GM18861 (cell line): ENCODE data around the gene KLK2.

ENCODE experiments used
- ATAC-seq: cut with Tn5 transposase; IDR thresholded peaks from one replicate; pipeline ENCODE4 v1.9.1; 2021; ENCODE audit not compliant: unreplicated experiment

KLK2 gene

DNA sequence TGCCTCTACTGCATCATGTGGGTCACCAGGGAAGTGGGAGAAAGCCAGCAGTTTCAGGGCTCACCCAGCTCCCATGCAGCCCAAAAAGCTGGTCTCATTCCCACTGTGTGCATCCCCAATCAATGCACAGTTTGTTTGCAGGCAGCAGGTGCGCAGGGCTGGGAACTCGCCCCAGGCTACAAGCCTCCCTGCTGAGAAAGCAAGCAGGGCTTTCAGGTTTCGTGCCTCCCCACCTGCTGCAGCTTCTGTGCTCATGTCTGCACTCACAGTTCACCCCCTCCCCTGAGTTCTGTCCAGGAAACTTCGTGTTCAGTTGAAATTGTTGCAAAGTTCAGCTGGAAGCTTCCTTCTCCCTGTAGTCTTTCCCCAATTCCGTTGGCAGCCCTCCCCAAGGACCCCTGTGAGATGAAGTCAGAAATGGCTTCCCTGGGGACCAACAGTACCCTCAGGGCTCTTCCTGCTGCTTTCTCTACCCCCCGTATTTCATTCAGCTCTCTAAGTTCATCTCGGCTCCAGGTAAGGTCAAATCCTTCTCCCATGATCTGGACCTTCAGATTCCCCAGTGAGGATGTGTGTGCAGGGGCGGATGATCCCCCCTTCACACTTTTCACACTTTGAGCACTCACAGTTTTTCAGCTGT, 28.8 kb upstream of the KLK2 start:
- no peak for ATAC-seq

DNA sequence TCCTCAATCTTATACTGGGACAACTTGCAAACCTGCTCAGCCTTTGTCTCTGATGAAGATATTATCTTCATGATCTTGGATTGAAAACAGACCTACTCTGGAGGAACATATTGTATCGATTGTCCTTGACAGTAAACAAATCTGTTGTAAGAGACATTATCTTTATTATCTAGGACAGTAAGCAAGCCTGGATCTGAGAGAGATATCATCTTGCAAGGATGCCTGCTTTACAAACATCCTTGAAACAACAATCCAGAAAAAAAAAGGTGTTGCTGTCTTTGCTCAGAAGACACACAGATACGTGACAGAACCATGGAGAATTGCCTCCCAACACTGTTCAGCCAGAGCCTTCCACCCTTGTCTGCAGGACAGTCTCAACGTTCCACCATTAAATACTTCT, 22.5 kb upstream of the KLK2 start:
- ATAC-seq, result no peak

DNA sequence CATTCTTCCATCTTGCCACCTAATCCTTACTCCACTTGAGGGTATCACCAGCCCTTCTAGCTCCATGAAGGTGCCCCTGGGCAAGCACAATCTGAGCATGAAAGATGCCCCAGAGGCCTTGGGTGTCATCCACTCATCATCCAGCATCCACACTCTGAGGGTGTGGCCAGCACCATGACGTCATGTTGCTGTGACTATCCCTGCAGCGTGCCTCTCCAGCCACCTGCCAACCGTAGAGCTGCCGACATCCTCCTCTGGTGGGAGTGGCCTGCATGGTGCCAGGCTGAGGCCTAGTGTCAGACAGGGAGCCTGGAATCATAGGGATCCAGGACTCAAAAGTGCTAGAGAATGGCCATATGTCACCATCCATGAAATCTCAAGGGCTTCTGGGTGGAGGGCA, 21.6 kb upstream of the KLK2 start:
- ATAC-seq, result no peak

DNA sequence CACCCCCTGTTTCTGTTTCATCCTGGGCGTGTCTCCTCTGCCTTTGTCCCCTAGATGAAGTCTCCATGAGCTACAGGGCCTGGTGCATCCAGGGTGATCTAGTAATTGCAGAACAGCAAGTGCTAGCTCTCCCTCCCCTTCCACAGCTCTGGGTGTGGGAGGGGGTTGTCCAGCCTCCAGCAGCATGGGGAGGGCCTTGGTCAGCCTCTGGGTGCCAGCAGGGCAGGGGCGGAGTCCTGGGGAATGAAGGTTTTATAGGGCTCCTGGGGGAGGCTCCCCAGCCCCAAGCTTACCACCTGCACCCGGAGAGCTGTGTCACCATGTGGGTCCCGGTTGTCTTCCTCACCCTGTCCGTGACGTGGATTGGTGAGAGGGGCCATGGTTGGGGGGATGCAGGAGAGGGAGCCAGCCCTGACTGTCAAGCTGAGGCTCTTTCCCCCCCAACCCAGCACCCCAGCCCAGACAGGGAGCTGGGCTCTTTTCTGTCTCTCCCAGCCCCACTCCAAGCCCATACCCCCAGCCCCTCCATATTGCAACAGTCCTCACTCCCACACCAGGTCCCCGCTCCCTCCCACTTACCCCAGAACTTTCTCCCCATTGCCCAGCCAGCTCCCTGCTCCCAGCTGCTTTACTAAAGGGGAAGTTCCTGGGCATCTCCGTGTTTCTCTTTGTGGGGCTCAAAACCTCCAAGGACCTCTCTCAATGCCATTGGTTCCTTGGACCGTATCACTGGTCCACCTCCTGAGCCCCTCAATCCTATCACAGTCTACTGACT, 18.4 kb upstream of the KLK2 start, which contains the start of gene KLK3:
Gene KLK3 (plus strand): TSS at position 280 of the 775 bp plus-strand sequence. CDS start 41 bp downstream, at position 321.
- no peak for ATAC-seq

DNA sequence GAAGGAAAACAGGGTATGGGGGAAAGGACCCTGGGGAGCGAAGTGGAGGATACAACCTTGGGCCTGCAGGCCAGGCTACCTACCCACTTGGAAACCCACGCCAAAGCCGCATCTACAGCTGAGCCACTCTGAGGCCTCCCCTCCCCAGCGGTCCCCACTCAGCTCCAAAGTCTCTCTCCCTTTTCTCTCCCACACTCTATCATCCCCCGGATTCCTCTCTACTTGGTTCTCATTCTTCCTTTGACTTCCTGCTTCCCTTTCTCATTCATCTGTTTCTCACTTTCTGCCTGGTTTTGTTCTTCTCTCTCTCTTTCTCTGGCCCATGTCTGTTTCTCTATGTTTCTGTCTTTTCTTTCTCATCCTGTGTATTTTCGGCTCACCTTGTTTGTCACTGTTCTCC, 15.9 kb upstream of the KLK2 start:
- no peak for ATAC-seq

DNA sequence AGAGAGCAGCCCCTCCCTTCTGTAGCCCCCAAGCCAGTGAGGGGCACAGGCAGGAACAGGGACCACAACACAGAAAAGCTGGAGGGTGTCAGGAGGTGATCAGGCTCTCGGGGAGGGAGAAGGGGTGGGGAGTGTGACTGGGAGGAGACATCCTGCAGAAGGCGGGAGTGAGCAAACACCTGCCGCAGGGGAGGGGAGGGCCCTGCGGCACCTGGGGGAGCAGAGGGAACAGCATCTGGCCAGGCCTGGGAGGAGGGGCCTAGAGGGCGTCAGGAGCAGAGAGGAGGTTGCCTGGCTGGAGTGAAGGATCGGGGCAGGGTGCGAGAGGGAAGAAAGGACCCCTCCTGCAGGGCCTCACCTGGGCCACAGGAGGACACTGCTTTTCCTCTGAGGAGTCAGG, 14.4 kb upstream of the KLK2 start:
- ATAC-seq, result no peak

DNA sequence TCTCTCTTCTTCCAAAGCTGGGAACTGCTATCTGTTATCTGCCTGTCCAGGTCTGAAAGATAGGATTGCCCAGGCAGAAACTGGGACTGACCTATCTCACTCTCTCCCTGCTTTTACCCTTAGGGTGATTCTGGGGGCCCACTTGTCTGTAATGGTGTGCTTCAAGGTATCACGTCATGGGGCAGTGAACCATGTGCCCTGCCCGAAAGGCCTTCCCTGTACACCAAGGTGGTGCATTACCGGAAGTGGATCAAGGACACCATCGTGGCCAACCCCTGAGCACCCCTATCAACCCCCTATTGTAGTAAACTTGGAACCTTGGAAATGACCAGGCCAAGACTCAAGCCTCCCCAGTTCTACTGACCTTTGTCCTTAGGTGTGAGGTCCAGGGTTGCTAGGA, 13.4 kb upstream of the KLK2 start:
- ATAC-seq, result no peak

DNA sequence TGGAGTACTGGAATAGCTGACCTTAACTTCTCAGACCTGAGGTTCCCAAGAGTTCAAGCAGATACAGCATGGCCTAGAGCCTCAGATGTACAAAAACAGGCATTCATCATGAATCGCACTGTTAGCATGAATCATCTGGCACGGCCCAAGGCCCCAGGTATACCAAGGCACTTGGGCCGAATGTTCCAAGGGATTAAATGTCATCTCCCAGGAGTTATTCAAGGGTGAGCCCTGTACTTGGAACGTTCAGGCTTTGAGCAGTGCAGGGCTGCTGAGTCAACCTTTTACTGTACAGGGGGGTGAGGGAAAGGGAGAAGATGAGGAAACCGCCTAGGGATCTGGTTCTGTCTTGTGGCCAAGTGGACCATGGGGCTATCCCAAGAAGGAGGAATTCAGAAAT, 12.2 kb upstream of the KLK2 start:
- ATAC-seq, result no peak

DNA sequence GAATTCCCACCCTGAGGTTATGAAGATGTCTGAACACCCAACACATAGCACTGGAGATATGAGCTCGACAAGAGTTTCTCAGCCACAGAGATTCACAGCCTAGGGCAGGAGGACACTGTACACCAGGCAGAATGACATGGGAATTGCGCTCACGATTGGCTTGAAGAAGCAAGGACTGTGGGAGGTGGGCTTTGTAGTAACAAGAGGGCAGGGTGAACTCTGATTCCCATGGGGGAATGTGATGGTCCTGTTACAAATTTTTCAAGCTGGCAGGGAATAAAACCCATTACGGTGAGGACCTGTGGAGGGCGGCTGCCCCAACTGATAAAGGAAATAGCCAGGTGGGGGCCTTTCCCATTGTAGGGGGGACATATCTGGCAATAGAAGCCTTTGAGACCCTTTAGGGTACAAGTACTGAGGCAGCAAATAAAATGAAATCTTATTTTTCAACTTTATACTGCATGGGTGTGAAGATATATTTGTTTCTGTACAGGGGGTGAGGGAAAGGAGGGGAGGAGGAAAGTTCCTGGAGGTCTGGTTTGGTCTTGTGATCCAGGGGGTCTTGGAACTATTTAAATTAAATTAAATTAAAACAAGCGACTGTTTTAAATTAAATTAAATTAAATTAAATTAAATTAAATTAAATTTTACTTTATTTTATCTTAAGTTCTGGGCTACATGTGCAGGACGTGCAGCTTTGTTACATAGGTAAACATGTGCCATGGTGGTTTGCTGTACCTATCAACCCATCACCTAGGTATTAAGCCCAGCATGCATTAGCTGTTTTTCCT, 11.5 kb upstream of the KLK2 start:
- ATAC-seq, result no peak

DNA sequence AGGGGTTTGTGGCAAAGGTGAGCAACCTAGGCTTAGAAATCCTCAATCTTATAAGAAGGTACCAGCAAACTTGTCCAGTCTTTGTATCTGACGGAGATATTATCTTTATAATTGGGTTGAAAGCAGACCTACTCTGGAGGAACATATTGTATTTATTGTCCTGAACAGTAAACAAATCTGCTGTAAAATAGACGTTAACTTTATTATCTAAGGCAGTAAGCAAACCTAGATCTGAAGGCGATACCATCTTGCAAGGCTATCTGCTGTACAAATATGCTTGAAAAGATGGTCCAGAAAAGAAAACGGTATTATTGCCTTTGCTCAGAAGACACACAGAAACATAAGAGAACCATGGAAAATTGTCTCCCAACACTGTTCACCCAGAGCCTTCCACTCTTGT, 3.8 kb upstream of the KLK2 start:
- no peak for ATAC-seq

DNA sequence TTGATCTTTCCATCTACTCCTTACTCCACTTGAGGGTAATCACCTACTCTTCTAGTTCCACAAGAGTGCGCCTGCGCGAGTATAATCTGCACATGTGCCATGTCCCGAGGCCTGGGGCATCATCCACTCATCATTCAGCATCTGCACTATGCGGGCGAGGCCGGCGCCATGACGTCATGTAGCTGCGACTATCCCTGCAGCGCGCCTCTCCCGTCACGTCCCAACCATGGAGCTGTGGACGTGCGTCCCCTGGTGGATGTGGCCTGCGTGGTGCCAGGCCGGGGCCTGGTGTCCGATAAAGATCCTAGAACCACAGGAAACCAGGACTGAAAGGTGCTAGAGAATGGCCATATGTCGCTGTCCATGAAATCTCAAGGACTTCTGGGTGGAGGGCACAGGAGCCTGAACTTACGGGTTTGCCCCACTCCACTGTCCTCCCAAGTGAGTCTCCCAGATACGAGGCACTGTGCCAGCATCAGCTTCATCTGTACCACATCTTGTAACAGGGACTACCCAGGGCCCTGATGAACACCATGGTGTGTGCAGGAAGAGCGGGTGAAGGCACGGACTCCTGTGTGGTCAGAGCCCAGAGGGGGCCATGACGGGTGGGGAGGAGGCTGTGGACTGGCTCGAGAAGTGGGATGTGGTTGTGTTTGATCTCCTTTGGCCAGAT, 2.7 kb upstream of the KLK2 start:
- no peak for ATAC-seq

DNA sequence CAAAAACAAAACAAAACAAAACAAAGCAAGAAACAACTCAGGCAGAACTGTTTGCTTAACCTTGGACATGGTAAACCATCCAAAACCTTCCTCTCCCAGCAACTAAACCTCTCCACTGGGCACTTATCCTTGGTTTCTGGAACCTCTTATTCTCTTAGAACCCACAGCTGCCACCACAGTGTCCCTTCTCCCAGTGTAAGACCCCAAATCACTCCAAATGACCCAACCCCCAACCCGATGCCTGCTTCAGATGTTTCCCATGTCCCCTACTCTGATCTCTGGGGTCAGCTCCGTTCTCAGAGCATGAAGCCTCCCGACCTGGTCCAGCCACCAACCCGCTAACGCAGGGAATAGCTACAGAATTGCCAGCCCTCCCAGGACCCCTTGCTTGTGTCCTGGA, 972 bp downstream of the KLK2 start:
- ATAC-seq, result no peak

DNA sequence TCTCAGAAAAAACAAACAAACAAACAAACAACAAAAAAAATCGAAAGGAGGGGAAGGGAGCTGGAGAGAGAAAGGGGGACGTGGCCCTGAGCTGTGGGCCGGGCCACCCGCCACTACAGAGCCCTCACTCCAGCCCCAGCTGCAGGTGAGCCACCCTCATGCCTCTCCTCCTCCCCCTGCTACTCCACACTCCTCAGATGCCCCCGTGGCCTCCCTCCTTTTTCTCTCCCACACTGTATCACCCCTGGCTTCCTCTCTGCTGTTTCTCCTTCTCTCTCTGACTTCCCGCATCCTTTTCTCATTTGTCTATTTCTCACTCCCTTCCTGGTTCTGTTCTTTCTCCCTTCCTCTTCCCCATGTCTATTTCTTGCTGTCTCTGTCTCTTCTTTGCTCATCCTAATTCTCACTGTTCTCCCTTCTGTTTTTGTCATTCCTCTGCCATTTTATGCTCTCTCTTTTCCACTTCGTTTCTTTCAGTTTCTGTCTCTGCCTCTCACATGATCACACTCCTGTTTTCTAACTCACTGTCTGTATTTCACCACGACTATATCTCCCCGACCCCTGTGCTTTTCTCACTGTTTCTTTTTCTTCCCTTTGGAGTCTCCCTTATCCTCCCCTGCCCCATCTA, 2.7 kb downstream of the KLK2 start:
- no peak for ATAC-seq

DNA sequence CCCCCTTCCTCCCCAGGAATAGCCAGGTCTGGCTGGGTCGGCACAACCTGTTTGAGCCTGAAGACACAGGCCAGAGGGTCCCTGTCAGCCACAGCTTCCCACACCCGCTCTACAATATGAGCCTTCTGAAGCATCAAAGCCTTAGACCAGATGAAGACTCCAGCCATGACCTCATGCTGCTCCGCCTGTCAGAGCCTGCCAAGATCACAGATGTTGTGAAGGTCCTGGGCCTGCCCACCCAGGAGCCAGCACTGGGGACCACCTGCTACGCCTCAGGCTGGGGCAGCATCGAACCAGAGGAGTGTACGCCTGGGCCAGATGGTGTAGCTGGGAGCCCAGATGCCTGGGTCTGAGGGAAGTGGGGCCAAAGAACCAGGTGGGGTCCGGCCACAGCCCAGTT, 3.2 kb downstream of the KLK2 start:
- no peak for ATAC-seq

DNA sequence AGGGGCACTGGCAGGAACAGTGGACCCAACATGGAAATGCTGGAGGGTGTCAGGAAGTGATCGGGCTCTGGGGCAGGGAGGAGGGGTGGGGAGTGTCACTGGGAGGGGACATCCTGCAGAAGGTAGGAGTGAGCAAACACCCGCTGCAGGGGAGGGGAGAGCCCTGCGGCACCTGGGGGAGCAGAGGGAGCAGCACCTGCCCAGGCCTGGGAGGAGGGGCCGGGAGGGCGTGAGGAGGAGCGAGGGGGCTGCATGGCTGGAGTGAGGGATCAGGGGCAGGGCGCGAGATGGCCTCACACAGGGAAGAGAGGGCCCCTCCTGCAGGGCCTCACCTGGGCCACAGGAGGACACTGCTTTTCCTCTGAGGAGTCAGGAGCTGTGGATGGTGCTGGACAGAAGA, 4.1 kb downstream of the KLK2 start:
- ATAC-seq, result no peak

DNA sequence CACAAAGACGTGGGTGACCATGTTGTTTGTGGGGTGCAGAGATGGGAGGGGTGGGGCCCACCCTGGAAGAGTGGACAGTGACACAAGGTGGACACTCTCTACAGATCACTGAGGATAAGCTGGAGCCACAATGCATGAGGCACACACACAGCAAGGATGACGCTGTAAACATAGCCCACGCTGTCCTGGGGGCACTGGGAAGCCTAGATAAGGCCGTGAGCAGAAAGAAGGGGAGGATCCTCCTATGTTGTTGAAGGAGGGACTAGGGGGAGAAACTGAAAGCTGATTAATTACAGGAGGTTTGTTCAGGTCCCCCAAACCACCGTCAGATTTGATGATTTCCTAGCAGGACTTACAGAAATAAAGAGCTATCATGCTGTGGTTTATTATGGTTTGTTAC, 5.6 kb downstream of the KLK2 start:
- no peak for ATAC-seq

DNA sequence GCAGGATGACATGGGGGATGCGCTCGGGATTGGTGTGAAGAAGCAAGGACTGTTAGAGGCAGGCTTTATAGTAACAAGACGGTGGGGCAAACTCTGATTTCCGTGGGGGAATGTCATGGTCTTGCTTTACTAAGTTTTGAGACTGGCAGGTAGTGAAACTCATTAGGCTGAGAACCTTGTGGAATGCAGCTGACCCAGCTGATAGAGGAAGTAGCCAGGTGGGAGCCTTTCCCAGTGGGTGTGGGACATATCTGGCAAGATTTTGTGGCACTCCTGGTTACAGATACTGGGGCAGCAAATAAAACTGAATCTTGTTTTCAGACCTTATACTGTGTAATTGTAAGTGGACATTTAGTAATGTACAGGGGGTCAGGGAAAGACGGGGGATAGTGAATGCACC, 7.0 kb downstream of the KLK2 start:
- no peak for ATAC-seq

DNA sequence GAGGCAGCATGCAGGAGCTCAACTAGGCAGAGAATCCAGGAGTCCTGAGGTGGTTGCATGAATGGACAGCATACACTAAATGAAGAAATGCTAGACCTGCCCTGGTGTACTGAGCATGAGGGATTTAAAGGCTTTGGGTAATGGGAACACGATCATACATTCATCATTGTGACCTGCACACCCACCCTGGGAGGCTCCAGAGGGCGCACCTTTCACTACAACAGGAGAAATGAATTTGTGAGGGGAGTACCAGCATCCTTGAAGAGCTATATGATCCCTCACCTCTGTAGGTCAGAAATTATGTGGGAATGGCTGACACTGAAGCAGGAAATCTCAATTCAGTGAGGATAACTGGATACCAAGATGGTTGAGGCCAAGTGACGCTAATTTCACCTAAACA, 8.9 kb downstream of the KLK2 start:
- ATAC-seq, result no peak

DNA sequence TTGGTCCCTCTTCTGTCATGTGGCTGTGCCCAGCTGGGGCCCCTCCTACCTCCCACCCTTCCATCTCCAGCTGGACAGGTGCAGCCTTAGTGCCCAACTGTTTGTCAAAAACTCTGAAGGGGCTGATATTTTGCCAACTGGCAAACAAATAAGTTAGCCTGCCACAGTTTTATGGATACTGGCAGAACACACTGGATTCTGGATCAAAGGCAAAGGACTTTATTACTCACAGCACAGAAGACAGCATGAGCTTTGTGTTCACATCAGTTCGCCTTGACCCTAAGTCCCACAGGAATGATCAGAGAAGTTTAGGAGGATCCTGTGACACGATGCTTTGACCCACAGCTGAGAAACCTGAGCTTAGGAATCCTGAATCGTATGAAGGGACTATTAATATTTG, 16.4 kb downstream of the KLK2 start:
- no peak for ATAC-seq

DNA sequence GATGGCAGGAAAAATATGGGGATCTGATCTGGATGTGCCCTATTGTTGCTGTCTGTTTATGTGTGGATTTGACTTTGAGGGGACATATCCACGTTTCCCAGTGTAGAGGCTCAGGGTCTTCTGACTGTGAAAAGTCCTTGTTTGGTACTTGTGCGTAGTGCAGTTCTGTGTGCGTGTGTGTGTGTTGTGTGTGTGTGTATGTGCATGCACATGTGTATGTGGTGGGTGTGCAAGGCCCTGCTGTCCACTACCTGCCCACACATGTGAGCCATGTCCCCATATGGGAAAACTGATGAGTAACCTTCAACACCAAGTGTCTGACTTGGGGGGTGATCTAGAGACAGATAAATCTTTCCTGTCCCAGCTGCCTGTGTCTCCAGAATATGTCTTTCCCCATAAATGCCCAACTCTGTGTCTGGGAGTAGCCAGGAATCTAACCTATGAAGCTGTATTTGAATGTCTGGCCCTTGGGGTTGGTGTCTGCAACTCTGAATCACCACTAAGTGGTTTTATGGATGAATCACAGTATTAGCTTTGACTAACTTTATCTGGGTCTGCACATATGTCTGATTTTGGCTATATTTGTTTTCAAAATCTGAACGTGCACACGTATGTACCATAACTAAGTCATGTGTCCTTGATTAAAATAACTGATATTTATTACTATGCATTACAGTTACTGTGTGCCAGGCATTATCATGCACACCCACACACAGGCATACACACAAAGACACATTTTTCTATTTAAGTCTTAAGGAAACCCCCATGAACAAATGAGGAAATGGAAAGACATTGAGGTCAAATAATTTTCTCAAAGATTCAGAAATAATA, 17.4 kb downstream of the KLK2 start:
- ATAC-seq, result no peak
